HEK293T (cell line): ENCODE data around the gene SIGLEC9.

Source experiments
- CTCF ChIA-PET: fragments of 350-600 bp; formaldehyde crosslinking; extraction: SDS; loops from one replicate; lab custom pipeline; 2021; ENCODE audit warnings: antibody characterized with exemption, inconsistent platforms; lab: Yijun Ruan, JAX
- POLR2A ChIA-PET: fragments of 350-600 bp; formaldehyde crosslinking; extraction: SDS; loops from one replicate; lab custom pipeline; 2020; ENCODE audit warnings: antibody characterized with exemption, inconsistent platforms; lab: Yijun Ruan, JAX
- DNase-seq: peaks from one replicate; pipeline ENCODE4 v3.0.0; 2012; ENCODE audit warnings: mixed read lengths; ENCODE audit errors: extremely low spot score
- ARNT ChIP-seq: fragments of 450-650 bp; IDR thresholded peaks from 2 replicates; pipeline ENCODE4 v1.6.1; 2017; ENCODE audit warnings: mild to moderate bottlenecking
- BHLHE40 ChIP-seq: fragments of 450-650 bp; IDR thresholded peaks from 2 replicates; pipeline ENCODE4 v1.6.1; 2016; ENCODE audit warnings: mild to moderate bottlenecking, moderate library complexity, borderline replicate concordance
- CTBP1 ChIP-seq: fragments of 450-650 bp; IDR thresholded peaks from 2 replicates; pipeline ENCODE4 v1.6.1; 2016; ENCODE audit warnings: borderline replicate concordance
- ELF4 ChIP-seq: fragments of 450-650 bp; IDR thresholded peaks from 2 replicates; pipeline ENCODE4 v1.6.1; 2017; ENCODE audit warnings: antibody characterized with exemption
- FOXA1 ChIP-seq: fragments of 450-650 bp; IDR thresholded peaks from 2 replicates; pipeline ENCODE4 v1.6.1; 2016; ENCODE audit warnings: mild to moderate bottlenecking
- FOXK2 ChIP-seq: fragments of 450-650 bp; IDR thresholded peaks from 2 replicates; pipeline ENCODE4 v1.6.1; 2016; ENCODE audit warnings: mild to moderate bottlenecking
- FOXM1 ChIP-seq: fragments of 450-650 bp; IDR thresholded peaks from 2 replicates; pipeline ENCODE4 v1.6.1; 2017; ENCODE audit warnings: mild to moderate bottlenecking, borderline replicate concordance
- HDGF ChIP-seq: fragments of 450-650 bp; IDR thresholded peaks from 2 replicates; pipeline ENCODE4 v1.6.1; 2017; ENCODE audit warnings: antibody characterized with exemption, borderline replicate concordance
- L3MBTL2 ChIP-seq: fragments of 450-650 bp; conservative IDR thresholded peaks from 2 replicates; pipeline ENCODE4 v1.6.1; 2016; ENCODE audit warnings: mild to moderate bottlenecking
- LEF1 ChIP-seq: fragments of 450-650 bp; IDR thresholded peaks from 2 replicates; pipeline ENCODE4 v1.6.1; 2017; ENCODE audit warnings: mild to moderate bottlenecking, borderline replicate concordance
- NFRKB ChIP-seq: fragments of 450-650 bp; IDR thresholded peaks from 2 replicates; pipeline ENCODE4 v1.6.1; 2016; ENCODE audit warnings: mild to moderate bottlenecking, moderate library complexity
- PKNOX1 ChIP-seq: fragments of 450-650 bp; IDR thresholded peaks from 2 replicates; pipeline ENCODE4 v1.6.1; 2016
- SP1 ChIP-seq: fragments of 450-650 bp; IDR thresholded peaks from 2 replicates; pipeline ENCODE4 v1.6.1; 2017
- SUZ12 ChIP-seq: fragments of 450-650 bp; IDR thresholded peaks from 2 replicates; pipeline ENCODE4 v1.6.1; 2016; ENCODE audit warnings: mild to moderate bottlenecking
- TARDBP ChIP-seq: fragments of 450-650 bp; IDR thresholded peaks from 2 replicates; pipeline ENCODE4 v1.6.1; 2016
- ZNF384 ChIP-seq: fragments of 450-650 bp; IDR thresholded peaks from 2 replicates; pipeline ENCODE4 v1.6.1; 2016

The SIGLEC9 gene

GRCh38 chr19:51098365-51099046 is 26.2 kb upstream of the SIGLEC9 start:
- TF ChIP-seq FOXM1 (no peak), FOXA1 (no peak), HDGF (no peak), CTBP1 (no peak), LEF1 (no peak), ELF4 (no peak)
- ChIA-PET POLR2A (no interaction called here), CTCF (no interaction called here)
- no peak for DNase-seq

GRCh38 chr19:51099047-51099382 is 25.7 kb upstream of the SIGLEC9 start:
- no peak for DNase-seq
- CTCF ChIA-PET, result no interaction called here
- TF ChIP-seq PKNOX1 (no peak), ZNF384 (no peak), NFRKB (no peak)
- POLR2A ChIA-PET, result no interaction called here

- CTCF ChIA-PET, result no interaction called here
- no peak for DNase-seq
- TF ChIP-seq SP1, result no peak
- TF ChIP-seq ZNF384, result no peak
- TF ChIP-seq SUZ12, result no peak
- no peak for TF ChIP-seq CTBP1
- no peak for TF ChIP-seq BHLHE40
- no peak for TF ChIP-seq NFRKB
- no peak for TF ChIP-seq ARNT
- TF ChIP-seq TARDBP, result no peak
- TF ChIP-seq HDGF, result no peak
- TF ChIP-seq FOXM1, result no peak
- no peak for TF ChIP-seq L3MBTL2
- TF ChIP-seq FOXA1, result no peak
- no peak for TF ChIP-seq FOXK2
- no peak for TF ChIP-seq ELF4
- POLR2A ChIA-PET, result no interaction called here
Observed at GRCh38 chr19:51100601-51101000, 24.1 kb upstream of the SIGLEC9 start.

GRCh38 chr19:51101171-51101865 is 23.4 kb upstream of the SIGLEC9 start:
- no peak for TF ChIP-seq BHLHE40
- TF ChIP-seq SP1, result no peak
- no peak for TF ChIP-seq FOXM1
- TF ChIP-seq NFRKB, result no peak
- no peak for TF ChIP-seq CTBP1
- no peak for TF ChIP-seq FOXA1
- TF ChIP-seq FOXK2, result no peak
- TF ChIP-seq L3MBTL2, result no peak
- no peak for TF ChIP-seq ZNF384
- CTCF ChIA-PET, result no interaction called here
- POLR2A ChIA-PET, result no interaction called here
- DNase-seq, result no peak

GRCh38 chr19:51102991-51103390 is 21.7 kb upstream of the SIGLEC9 start:
- DNase-seq, result no peak
- ChIA-PET CTCF (no interaction called here), POLR2A (no interaction called here)
- TF ChIP-seq LEF1, result no peak
- no peak for TF ChIP-seq SP1
- no peak for TF ChIP-seq ELF4
- TF ChIP-seq L3MBTL2, result no peak
- no peak for TF ChIP-seq FOXM1
- TF ChIP-seq BHLHE40, result no peak
- TF ChIP-seq TARDBP, result no peak
- no peak for TF ChIP-seq CTBP1

- CTCF ChIA-PET, result no interaction called here
- POLR2A ChIA-PET, result no interaction called here
- TF ChIP-seq CTBP1 (no peak), PKNOX1 (no peak), FOXA1 (no peak), SP1 (no peak), ELF4 (no peak), NFRKB (no peak), ZNF384 (no peak), TARDBP (no peak), HDGF (no peak), LEF1 (no peak), L3MBTL2 (no peak), FOXK2 (no peak), BHLHE40 (no peak), SUZ12 (no peak), FOXM1 (no peak), ARNT (no peak)
- DNase-seq, result no peak
Observed at GRCh38 chr19:51103926-51104341, 20.8 kb upstream of the SIGLEC9 start.
